GM11168 (cell line): ENCODE results near the gene CUBN.
"Not testable (repeated sequence)": the region's sequence is repeated elsewhere in the genome, so short reads cannot be mapped to it uniquely, and the experiment has no call there.

Experiments used
- in situ Hi-C: fragments of 300-500 bp; cut with MboI; formaldehyde crosslinking; loops from one replicate; pipeline ENCODE4 v1.12.0; 2022; ENCODE audit warnings: low sequenced_read_pairs; ENCODE audit not compliant: unreplicated experiment

The CUBN gene

GRCh38 chr10:17143055-17143690 is 13.6 kb upstream of the CUBN start:
- in situ Hi-C loops = no loop called here

GRCh38 chr10:17141504-17142229 is 12.1 kb upstream of the CUBN start:
- in situ Hi-C loops = no loop called here

- in situ Hi-C loops = no loop called here
Observed at GRCh38 chr10:17140386-17140761, 10.8 kb upstream of the CUBN start.

- in situ Hi-C loops = no loop called here
Observed at GRCh38 chr10:17138460-17139042, 8.9 kb upstream of the CUBN start.

GRCh38 chr10:17134737-17135260 is 5.2 kb upstream of the CUBN start:
- in situ Hi-C loops = no loop called here

GRCh38 chr10:17134282-17134681 is 4.7 kb upstream of the CUBN start:
- in situ Hi-C loops = no loop called here

- in situ Hi-C loops = no loop called here
Observed at GRCh38 chr10:17128261-17128660, 1.4 kb downstream of the CUBN start.

- in situ Hi-C loops = no loop called here
Observed at GRCh38 chr10:17126327-17126726, 3.3 kb downstream of the CUBN start.

GRCh38 chr10:17125206-17125893 is 4.3 kb downstream of the CUBN start:
- in situ Hi-C loops = no loop called here

GRCh38 chr10:17123961-17124360 is 5.7 kb downstream of the CUBN start:
- in situ Hi-C loops = no loop called here

- in situ Hi-C loops = no loop called here
Observed at GRCh38 chr10:17122726-17123661, 6.6 kb downstream of the CUBN start.

GRCh38 chr10:17122052-17122451 is 7.6 kb downstream of the CUBN start:
- in situ Hi-C loops = no loop called here

- in situ Hi-C loops = no loop called here
Observed at GRCh38 chr10:17120694-17121093, 8.9 kb downstream of the CUBN start.

- in situ Hi-C loops = no loop called here
Observed at GRCh38 chr10:17119845-17120244, 9.8 kb downstream of the CUBN start.

- in situ Hi-C loops = no loop called here
Observed at GRCh38 chr10:17116193-17116592, 13.4 kb downstream of the CUBN start.

- in situ Hi-C loops = no loop called here
Observed at GRCh38 chr10:17115683-17116082, 13.9 kb downstream of the CUBN start.

- in situ Hi-C loops = not testable (repeated sequence)
Observed at GRCh38 chr10:17114878-17115444, 14.7 kb downstream of the CUBN start.

GRCh38 chr10:17113889-17114540 is 15.6 kb downstream of the CUBN start:
- in situ Hi-C loops = no loop called here

- in situ Hi-C loops = no loop called here
Observed at GRCh38 chr10:17113346-17113745, 16.3 kb downstream of the CUBN start.
